Adipose tissue (tissue), 3 donors: ENCODE measurements around the gene CNST. TPM values are rescaled to one million over a fixed set of nuclear protein-coding genes. Genes with fewer than 3 reads are reported as not detected.
"Not testable (repeated sequence)": the region's sequence is repeated elsewhere in the genome, so short reads cannot be mapped to it uniquely, and the experiment has no call there.

Experiments used
- H3K27ac ChIP-seq: one replicate; pipeline ENCODE4 v1.5.1; 2013; ENCODE audit warnings: low read depth, low read length
- WGBS, 3 donors: extraction: QIAGEN DNeasy Blood & Tissue Kit; methylation state at CpG; one replicate each; pipeline ENCODE4 v1.1.7; 2013; 5-methylcytosine and 5-hydroxymethylcytosine counted together
- polyA plus RNA-seq, 3 donors: library from polyadenylated mRNA; stranded (reverse); fragments of 200-250 nt; gene quantifications; one replicate each; pipeline ENCODE4 v1.2.3, GENCODE V29; 2013
- donor health status: healthy with polysubstance abuse.
- donor health status: Bipolar disorder and iron deficiency.
- donor health status: healthy.

Gene CNST
- polyA plus RNA-seq, 3 donors, result 4.7 to 8.1 (median 5.2) TPM

DNA sequence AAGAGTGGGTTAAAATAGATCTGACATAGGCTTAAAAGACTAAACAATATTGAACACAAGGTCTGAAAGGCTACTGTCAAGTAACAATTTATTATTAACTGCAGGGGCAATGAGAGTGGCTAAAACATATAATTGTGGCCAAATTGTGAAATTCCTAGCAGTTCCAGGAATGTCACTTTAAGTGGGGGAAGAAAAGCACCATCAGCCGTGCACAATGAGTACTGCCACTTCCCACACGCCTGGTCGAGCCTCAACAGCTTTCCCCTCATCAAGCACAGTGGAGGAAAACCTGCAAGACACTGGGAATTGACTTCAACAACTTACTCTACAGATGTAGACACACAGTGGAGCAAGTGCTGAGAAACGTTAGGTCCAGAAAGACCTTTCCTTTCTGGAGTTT lies 16.6 kb upstream of the CNST start:
- 31 to 33% (median 31%) methylated on average over 4 of the region's 4 CpGs for WGBS, 3 donors
- no peak overlapping the region for H3K27ac ChIP-seq

DNA sequence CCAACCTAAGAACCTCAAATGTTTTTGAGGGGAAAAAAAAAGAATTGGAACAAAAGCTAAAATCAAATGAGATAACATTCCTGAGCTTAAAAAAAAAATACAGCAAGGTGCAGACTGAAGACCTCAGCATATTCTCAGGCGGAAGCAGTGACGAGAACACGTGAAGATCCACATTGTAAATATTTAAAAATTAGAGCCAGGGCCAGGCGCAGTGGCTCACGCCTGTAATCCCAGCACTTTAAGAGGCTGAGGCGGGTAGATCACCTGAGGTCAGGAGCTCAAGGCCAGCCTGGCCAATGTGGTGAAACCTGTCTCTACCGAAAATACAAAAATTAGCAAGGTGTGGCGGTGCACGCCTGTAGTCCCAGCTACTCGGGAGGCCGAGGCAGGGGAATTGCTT lies 15.9 kb upstream of the CNST start:
- H3K27ac ChIP-seq, result no peak overlapping the region
- WGBS, 3 donors, result 67 to 71% (median 69%) methylated on average over 11 of the region's 11 CpGs

- H3K27ac ChIP-seq, result no peak overlapping the region
- 76 to 96% (median 95%) methylated on average over 6 of the region's 6 CpGs for WGBS, 3 donors
Observed at GRCh38 chr1:246552110-246552509, 14.1 kb upstream of the CNST start.

GRCh38 chr1:246554201-246554600 lies 12.1 kb upstream of the CNST start:
- WGBS, 3 donors, result 94 to 96% (median 95%) methylated on average over 16 of the region's 16 CpGs
- H3K27ac ChIP-seq, result no peak overlapping the region

DNA sequence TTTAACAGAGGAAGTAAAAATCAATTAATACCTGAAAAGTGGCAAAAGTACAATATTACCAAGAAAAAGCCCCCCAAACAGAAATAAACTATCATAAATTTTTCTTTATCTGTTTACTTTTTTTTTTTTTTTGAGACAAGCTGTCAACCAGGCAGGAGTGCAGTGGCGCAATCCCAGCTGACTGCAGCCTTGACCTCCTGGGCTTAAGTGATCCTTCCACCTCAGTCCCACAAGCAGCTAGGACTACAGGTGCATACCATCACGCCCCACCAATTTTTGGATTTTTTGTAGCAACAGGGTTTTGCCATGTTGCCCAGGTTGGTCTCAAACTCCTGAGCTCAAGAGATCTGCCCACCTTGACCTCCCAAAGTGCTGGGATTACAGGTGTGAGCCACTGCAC lies 8.2 kb upstream of the CNST start:
- 66 to 100% (median 97%) methylated on average over 2 of the region's 2 CpGs for WGBS, 3 donors
- no peak overlapping the region for H3K27ac ChIP-seq

DNA sequence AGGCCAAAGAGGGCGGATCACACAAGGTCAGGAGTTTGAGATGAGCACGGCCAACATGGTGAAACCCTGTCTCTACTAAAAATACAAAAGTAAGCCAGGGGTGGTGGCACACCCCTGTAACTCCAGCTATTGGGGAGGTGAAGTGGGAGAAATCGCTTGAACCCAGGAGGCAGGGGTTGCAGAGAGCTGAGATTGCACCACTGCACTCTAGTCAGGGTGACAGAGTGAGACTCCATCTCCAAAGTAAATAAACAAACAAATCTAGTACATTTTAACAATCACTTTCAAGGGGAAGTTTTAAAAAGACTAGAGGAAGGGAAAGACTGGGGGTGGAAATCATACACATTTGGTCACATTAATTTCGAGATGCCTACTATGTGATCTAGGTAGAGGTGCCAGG lies 6.9 kb upstream of the CNST start:
- no peak overlapping the region for H3K27ac ChIP-seq
- WGBS, 3 donors, result 89 to 93% (median 91%) methylated on average over 4 of the region's 4 CpGs

- H3K27ac ChIP-seq, result not testable (repeated sequence)
- 83 to 87% (median 87%) methylated on average over 10 of the region's 10 CpGs for WGBS, 3 donors
Observed at GRCh38 chr1:246560833-246561232, 5.4 kb upstream of the CNST start.

DNA sequence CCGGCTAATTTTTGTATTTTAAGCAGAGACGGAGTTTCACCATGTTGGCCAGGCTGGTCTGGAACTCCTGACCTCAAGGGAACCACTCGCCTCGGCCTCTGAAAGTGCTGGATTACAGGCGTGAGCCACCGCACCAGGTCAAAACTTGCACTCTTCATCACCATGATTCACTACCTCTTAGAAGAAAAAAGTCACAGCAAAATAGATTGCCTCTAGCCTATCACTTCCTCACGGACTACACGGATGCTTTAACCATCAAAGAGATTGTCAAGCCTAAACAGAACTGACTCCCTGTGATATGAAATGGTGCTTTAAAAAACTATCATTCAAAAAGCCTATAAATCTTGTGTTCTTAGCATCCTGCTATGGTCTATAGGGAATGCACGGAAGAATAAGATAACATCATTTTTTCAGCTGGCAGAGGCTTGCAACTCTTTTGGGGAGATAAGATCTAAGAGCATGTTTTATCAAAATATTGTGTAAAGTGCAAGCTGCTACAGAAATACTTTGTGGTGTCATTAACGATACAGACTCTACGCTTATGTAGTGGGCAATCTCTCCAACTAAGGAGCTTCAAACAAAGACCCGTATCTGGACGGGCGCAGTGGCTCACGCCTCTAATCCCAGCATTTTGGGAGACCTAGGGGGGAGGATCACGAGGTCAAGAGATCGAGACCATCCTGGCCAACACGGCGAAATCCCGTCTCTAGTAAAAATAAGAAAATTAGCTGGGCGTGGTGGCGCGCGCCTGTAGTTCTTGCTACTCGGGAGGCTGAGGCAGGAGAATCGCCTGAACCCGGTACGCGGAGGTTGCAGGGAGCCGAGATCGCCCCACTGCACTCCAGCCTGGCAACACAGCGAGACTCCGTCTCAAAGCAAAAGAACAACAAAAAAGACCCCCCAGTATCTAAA lies 1.2 kb upstream of the CNST start:
- WGBS, 3 donors, result 23 to 32% (median 25%) methylated on average over 33 of the region's 33 CpGs
- H3K27ac ChIP-seq, result no peak overlapping the region

- 0 to 1% (median 0%) methylated on average over 25 of the region's 25 CpGs for WGBS, 3 donors
- H3K27ac ChIP-seq, result no peak overlapping the region
Observed at GRCh38 chr1:246565751-246566127, 517 bp upstream of the CNST start.

- 1 to 2% (median 1%) methylated on average over 25 of the region's 25 CpGs for WGBS, 3 donors
- H3K27ac ChIP-seq, result peak overlapping the region; percentile 63
Observed at GRCh38 chr1:246566813-246567645, 773 bp downstream of the CNST start.

GRCh38 chr1:246567646-246568235 lies 1.5 kb downstream of the CNST start:
- 46 to 57% (median 48%) methylated on average over 4 of the region's 4 CpGs for WGBS, 3 donors
- H3K27ac ChIP-seq, result no peak overlapping the region

- 38 to 59% (median 40%) methylated on average over 8 of the region's 8 CpGs for WGBS, 3 donors
Observed at GRCh38 chr1:246569248-246570238, 3.3 kb downstream of the CNST start.

GRCh38 chr1:246571309-246571708 lies 5.1 kb downstream of the CNST start:
- WGBS, 3 donors, result 49 to 83% (median 62%) methylated on average over 4 of the region's 4 CpGs
- not testable (repeated sequence) for H3K27ac ChIP-seq

More at GRCh38 chr1:246569248-246570238, 3.3 kb downstream of the CNST start:
- H3K27ac ChIP-seq, result no peak overlapping the region

DNA sequence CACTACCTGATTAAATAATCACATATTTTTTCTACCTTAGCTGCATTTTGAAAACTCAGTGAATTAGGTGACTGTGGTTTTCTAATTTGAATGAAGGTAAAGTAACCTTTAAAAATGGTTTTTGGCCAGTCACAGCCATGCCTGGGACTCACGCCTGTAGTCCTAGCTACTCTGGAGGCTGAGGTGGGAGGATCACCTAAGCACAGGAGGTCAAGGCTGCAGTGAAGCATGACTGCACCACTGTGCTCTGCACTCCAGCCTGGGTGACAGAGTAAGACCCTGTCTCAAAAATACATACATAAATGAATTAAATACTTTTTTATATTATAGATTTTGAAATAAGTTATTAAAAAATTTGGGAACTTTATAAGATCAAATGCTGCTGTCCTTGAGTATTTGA lies 5.7 kb downstream of the CNST start:
- no peak overlapping the region for H3K27ac ChIP-seq
- 94 to 100% (median 100%) methylated on average over 1 of the region's 1 CpG for WGBS, 3 donors

GRCh38 chr1:246572785-246573184 lies 6.5 kb downstream of the CNST start:
- 36 to 84% (median 41%) methylated on average over 3 of the region's 3 CpGs for WGBS, 3 donors
- H3K27ac ChIP-seq, result no peak overlapping the region

DNA sequence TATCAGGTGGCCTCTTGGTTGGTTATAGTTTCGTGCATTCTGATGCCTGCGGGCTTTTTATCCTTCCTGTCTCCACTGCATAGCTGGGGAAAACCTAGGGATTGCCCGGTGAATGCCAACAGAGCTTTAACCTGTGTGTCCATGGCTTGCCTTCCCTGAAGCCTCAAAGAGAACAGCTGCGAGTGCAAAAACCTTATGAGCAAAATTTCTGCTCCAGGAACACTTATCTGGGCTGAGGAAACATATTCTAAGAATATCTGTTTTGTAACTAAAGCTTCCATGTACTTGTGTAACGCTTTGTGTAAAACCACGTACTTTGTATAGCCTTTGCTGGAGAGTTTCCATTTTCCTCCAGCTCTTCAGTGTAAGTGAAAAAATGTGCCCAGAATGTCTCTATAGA lies 7.2 kb downstream of the CNST start:
- WGBS, 3 donors, result 37 to 75% (median 39%) methylated on average over 6 of the region's 6 CpGs

DNA sequence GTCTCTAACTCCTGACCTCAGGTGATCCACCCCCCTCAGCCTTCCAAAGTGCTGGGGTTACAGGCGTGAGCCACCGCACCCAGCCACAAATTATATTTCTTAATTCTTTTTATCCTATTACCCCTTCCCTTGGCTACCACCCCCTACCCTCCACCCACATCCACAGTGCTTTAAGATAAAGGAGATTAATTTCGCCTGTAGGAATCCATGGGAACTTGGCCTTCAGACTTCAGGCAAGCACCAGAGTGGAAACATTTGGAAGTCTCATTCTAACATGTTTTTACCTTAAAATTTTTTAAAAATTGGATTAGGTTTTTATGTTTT lies 10.4 kb downstream of the CNST start:
- H3K27ac ChIP-seq, result no peak overlapping the region
- 71 to 92% (median 76%) methylated on average over 3 of the region's 3 CpGs for WGBS, 3 donors

More for the DNA sequence above, 7.2 kb downstream of the CNST start:
- no peak overlapping the region for H3K27ac ChIP-seq

DNA sequence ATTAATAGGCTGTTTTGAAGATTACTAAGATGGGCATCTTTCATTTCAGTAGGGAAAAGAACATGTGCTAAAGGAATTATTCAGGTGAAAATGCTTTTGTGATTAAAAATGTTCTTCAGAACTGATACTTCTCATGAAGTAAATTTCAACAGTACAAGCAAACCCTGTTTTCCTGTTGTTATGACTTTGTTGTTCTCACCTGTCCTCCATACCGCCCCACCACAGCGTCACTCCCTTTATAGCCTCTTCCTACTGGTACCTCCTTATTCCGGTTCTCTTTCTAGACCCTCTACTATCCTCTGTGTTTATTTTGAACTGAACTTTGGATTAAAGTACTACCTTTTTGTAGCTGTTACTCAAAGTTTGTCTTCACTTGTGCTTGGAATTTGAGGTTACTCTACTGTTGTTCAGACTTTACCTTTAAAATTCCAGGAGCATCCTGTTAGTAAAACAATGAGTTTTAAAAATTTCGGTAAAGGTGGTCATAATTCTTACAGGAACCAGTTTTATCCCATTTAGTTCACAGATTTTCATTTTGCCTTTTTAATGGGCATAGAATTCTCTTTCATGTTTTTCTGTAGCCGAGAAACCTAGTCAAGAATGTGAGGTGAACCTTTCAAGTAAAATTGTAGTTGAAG lies 10.9 kb downstream of the CNST start:
- WGBS, 3 donors, result 57 to 80% (median 62%) methylated on average over 5 of the region's 5 CpGs
- H3K27ac ChIP-seq, result no peak overlapping the region
